Motor neuron (in vitro differentiated cells): ENCODE results near the gene TMC3. TPM values are rescaled to one million over a fixed set of nuclear protein-coding genes. Genes with fewer than 3 reads are reported as not detected.

ENCODE experiments used
- ATAC-seq, 8 experiments: fragments of 200-7000 bp; cut with Tn5 transposase; replicated peaks in 6 of 8; 2 replicates each; pipeline ENCODE4 v1.8.0; 2021; ENCODE audit warnings: mild to moderate bottlenecking in 8 of 8, moderate library complexity in 8 of 8
- H3K27ac ChIP-seq, 2 donors: fragments of 250-450 bp; sonication (Bioruptor Pico); 2 replicates each; pipeline ENCODE4 v1.9.0; 2021; ENCODE audit warnings: antibody characterized with exemption in 2 of 2, mild to moderate bottlenecking in 2 of 2, moderate library complexity in 1 of 2
- H3K4me1 ChIP-seq, 2 donors: fragments of 250-450 bp; sonication (Bioruptor Pico); replicated peaks in 1 of 2; 2 replicates each; pipeline ENCODE4 v1.6.1; 2021; ENCODE audit warnings: antibody characterized with exemption in 2 of 2, mild to moderate bottlenecking in 2 of 2, moderate library complexity in 1 of 2
- H3K4me3 ChIP-seq, 5 donors: fragments of 250-450 bp; sonication (Bioruptor Pico); 2 replicates each; pipeline ENCODE4 v1.9.0; 2021; ENCODE audit warnings: antibody characterized with exemption in 5 of 5, mild to moderate bottlenecking in 5 of 5, moderate library complexity in 4 of 5
- WGBS, 10 experiments: fragments of 450-650 bp; shearing (Covaris generic); methylation state at CpG; one replicate each; pipeline ENCODE4 v1.0.0; 2022; 5-methylcytosine and 5-hydroxymethylcytosine counted together
- in situ Hi-C, 9 experiments: fragments of 400-800 bp; cut with MboI; loops; one replicate each; pipeline ENCODE4 v1.15.0; 2021; ENCODE audit warnings: low sequenced_read_pairs in 9 of 9, low pct_unique_long_range_greater_than_20kb in 2 of 9; ENCODE audit not compliant: unreplicated experiment in 9 of 9
- total RNA-seq, 8 experiments: library from RNA; unstranded; fragments of 300-600 nt; gene quantifications; 2 replicates each; pipeline versions ENCODE4 v1.2.3 to v1.2.4, GENCODE V29; 2022

TMC3 gene
- total RNA-seq, 8 experiments from 2014 or later = 0.05 to 0.43 (median 0.13) TPM; not detected in 1

GRCh38 chr15:81311752-81312464, 62.1 kb downstream of the TMC3 start:
- in situ Hi-C loops = no loop called here
- Histone ChIP-seq H3K4me1 (no peaks in the 10 kb centered on the region), H3K27ac (no peak overlapping the region), H3K4me3 (no peak overlapping the region)
- 42 to 96% (median 84%) methylated on average over 2 to 8 of the region's 10 CpGs; no CpG with 5 or more reads in 1 of the 10 experiments for WGBS, 10 experiments
- no peak for ATAC-seq

- no peak for ATAC-seq
- Histone ChIP-seq H3K4me3 (no peak overlapping the region), H3K4me1 (no peaks in the 10 kb centered on the region), H3K27ac (no peak overlapping the region)
- in situ Hi-C loops = no loop called here
- 83 to 100% (median 92%) methylated on average over 1 to 5 of the region's 5 CpGs; no CpG with 5 or more reads in 3 of the 10 experiments for WGBS, 10 experiments
Measured at GRCh38 chr15:81310480-81310879, 63.5 kb downstream of the TMC3 start.

GRCh38 chr15:81309647-81310450, 64.2 kb downstream of the TMC3 start:
- no peak for ATAC-seq
- 67 to 100% (median 87%) methylated on average over 1 to 7 of the region's 8 CpGs; no CpG with 5 or more reads in 3 of the 10 experiments for WGBS, 10 experiments
- in situ Hi-C loops = no loop called here
- no peaks in the 10 kb centered on the region for H3K4me1 ChIP-seq
- H3K4me3 ChIP-seq = no peak overlapping the region
- no peak overlapping the region for H3K27ac ChIP-seq

- WGBS, 10 experiments = 83% methylated on average over 2 of the region's 2 CpGs; no CpG with 5 or more reads in 9 of the 10 experiments
- in situ Hi-C loops = no loop called here
- no peak overlapping the region for H3K27ac ChIP-seq
- ATAC-seq = no peak
- peaks cover 13 to 14% of the 10 kb centered on the region in 2 donors for H3K4me1 ChIP-seq
- H3K4me3 ChIP-seq = no peak overlapping the region
Measured at GRCh38 chr15:81308260-81308659, 65.8 kb downstream of the TMC3 start.

- H3K27ac ChIP-seq = peak overlapping the region; percentile 15 to 33
- WGBS, 10 experiments = 20 to 100% (median 60%) methylated on average over 1 to 5 of the region's 5 CpGs; no CpG with 5 or more reads in 2 of the 10 experiments
- peak in 6 of 8 experiments; percentile 41 to 66 (median 56) for ATAC-seq
- in situ Hi-C loops = no loop called here
- no peak overlapping the region for H3K4me3 ChIP-seq
- H3K4me1 ChIP-seq = peaks cover 14 to 16% of the 10 kb centered on the region in 2 donors
Measured at GRCh38 chr15:81304226-81304625, 69.8 kb downstream of the TMC3 start.

- in situ Hi-C loops = no loop called here
- peak in 7 of 8 experiments; percentile 60 to 96 (median 94) for ATAC-seq
- peaks cover 14 to 16% of the 10 kb centered on the region in 2 donors for H3K4me1 ChIP-seq
- H3K27ac ChIP-seq = peak overlapping the region; percentile 15 to 33
- WGBS, 10 experiments = 29 to 80% (median 69%) methylated on average over 1 to 6 of the region's 9 CpGs
- H3K4me3 ChIP-seq = no peak overlapping the region
Measured at GRCh38 chr15:81303244-81304225, 70.5 kb downstream of the TMC3 start.

GRCh38 chr15:81302701-81303109, 71.3 kb downstream of the TMC3 start:
- no peak for ATAC-seq
- 92 to 100% (median 100%) methylated on average over 1 to 4 of the region's 6 CpGs; no CpG with 5 or more reads in 6 of the 10 experiments for WGBS, 10 experiments
- peaks cover 14 to 16% of the 10 kb centered on the region in 2 donors for H3K4me1 ChIP-seq

GRCh38 chr15:81301815-81302399, 72.1 kb downstream of the TMC3 start:
- no peak overlapping the region for H3K27ac ChIP-seq
- H3K4me1 ChIP-seq = peaks cover 14 to 16% of the 10 kb centered on the region in 2 donors
- in situ Hi-C loops = no loop called here
- WGBS, 10 experiments = 80 to 91% (median 84%) methylated on average over 1 to 4 of the region's 5 CpGs; no CpG with 5 or more reads in 6 of the 10 experiments
- no peak for ATAC-seq
- no peak overlapping the region for H3K4me3 ChIP-seq

More at GRCh38 chr15:81302701-81303109, 71.3 kb downstream of the TMC3 start:
- in situ Hi-C loops = no loop called here
- H3K27ac ChIP-seq = no peak overlapping the region
- no peak overlapping the region for H3K4me3 ChIP-seq

- WGBS, 10 experiments = 50 to 100% (median 92%) methylated on average over 1 to 4 of the region's 4 CpGs; no CpG with 5 or more reads in 2 of the 10 experiments
- in situ Hi-C loops = no loop called here
- Histone ChIP-seq H3K27ac (no peak overlapping the region), H3K4me3 (no peak overlapping the region), H3K4me1 (peaks cover 14 to 16% of the 10 kb centered on the region in 2 donors)
- no peak for ATAC-seq
Measured at GRCh38 chr15:81301385-81301784, 72.6 kb downstream of the TMC3 start.

- 20 to 100% (median 85%) methylated on average over 1 to 5 of the region's 14 CpGs; no CpG with 5 or more reads in 6 of the 10 experiments for WGBS, 10 experiments
- no peak for ATAC-seq
- H3K4me3 ChIP-seq = no peak overlapping the region
- H3K4me1 ChIP-seq = peaks cover 19 to 23% of the 10 kb centered on the region in 2 donors
- no peak overlapping the region for H3K27ac ChIP-seq
- in situ Hi-C loops = loop anchor here in 1 of 9 experiments (25.0 kb wide), 1 partner anchor 88 kb away; no protein-coding TSS in a partner anchor
Measured at GRCh38 chr15:81299630-81300273, 74.3 kb downstream of the TMC3 start.

GRCh38 chr15:81299156-81299555, 74.9 kb downstream of the TMC3 start:
- 74 to 87% methylated on average over 3 of the region's 3 CpGs; no CpG with 5 or more reads in 8 of the 10 experiments for WGBS, 10 experiments
- Histone ChIP-seq H3K27ac (no peak overlapping the region), H3K4me1 (peaks cover 20 to 24% of the 10 kb centered on the region in 2 donors), H3K4me3 (no peak overlapping the region)
- no peak for ATAC-seq
- in situ Hi-C loops = loop anchor here in 1 of 9 experiments (25.0 kb wide), 1 partner anchor 88 kb away; no protein-coding TSS in a partner anchor
